ENCODE results near the gene FRY. TPM values are rescaled to one million over a fixed set of nuclear protein-coding genes. Genes with fewer than 3 reads are reported as not detected.

The FRY gene
- total and polyA plus RNA-seq, 2 of the 13 experiments (the other 11 are each of a cell fraction or from before 2014, with no cell fraction given), result 8.2 to 13.1 TPM

DNA sequence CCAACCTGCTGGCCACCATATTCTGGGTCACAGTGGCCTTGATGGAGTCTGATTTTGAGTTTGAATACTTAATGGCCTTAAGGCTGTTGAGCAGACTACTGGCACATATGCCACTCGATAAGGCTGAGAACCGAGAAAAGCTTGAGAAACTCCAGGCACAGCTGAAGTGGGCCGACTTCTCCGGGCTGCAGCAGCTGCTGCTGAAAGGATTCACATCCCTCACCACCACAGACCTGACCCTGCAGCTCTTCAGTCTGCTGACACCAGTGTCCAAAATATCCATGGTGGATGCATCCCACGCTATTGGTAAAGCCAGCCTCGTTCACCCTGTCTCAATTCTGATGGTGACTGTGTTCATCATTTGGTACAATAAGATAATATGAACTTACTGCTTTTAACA is 206.1 kb downstream of the FRY start:
- no peak overlapping the region for H3K27ac ChIP-seq (ENCODE audit: extremely low read length, insufficient read depth, low read length)
- no peak overlapping the region for H3K4me2 ChIP-seq (ENCODE audit: low read depth, low read length)
- CTCF ChIA-PET (ENCODE audit: low intra/inter-chr PET ratio, low total read pairs), result no interaction called here
- H3K79me2 ChIP-seq (ENCODE audit: insufficient read depth, low read length), result no peaks in the 10 kb centered on the region
- H3K9me3 ChIP-seq (ENCODE audit: low read length), result no peaks in the 10 kb centered on the region
- no TSS peak for BruUV-seq (replicated peaks)
- H3K9ac ChIP-seq (ENCODE audit: insufficient read depth, low read depth, low read length), result no peak overlapping the region
- no peak for DNase-seq (ENCODE audit: low spot score)
- POLR2A ChIA-PET, result interaction anchor here (1.0 kb wide), 1 partner anchor 18 kb away, joined by 3 read pairs; no protein-coding TSS in a partner anchor
- WGBS (ENCODE audit: low lambda C conversion rate), result 83% methylated on average over 2 of the region's 6 CpGs
- H2AFZ ChIP-seq (ENCODE audit: low read length), result no peak overlapping the region
- H4K20me1 ChIP-seq (ENCODE audit: insufficient read depth, low read length), result no peaks in the 10 kb centered on the region
- H3K4me1 ChIP-seq (ENCODE audit: insufficient read depth, low read length), result peaks cover 4% of the 10 kb centered on the region
- no peaks in the 10 kb centered on the region for H3K27me3 ChIP-seq (ENCODE audit: control insufficient read depth in 1 of 2, insufficient read depth in 2 of 2, low read length in 2 of 2)
- ATAC-seq, result no peak
- no peak overlapping the region for H3K4me3 ChIP-seq (replicated peaks in 1 of 3; ENCODE audit: insufficient read depth in 1 of 3, low read depth in 2 of 3, low read length in 3 of 3)
- FAIRE-seq, result no peak
- in situ Hi-C loops (cut with HindIII; ENCODE audit: extremely low pct_ligation_motif_present, low pct_unique_long_range_greater_than_20kb) (no loop called here), intact Hi-C loops (cut with micrococcal nuclease; ENCODE audit: unreplicated experiment) (no loop called here)
- H3K36me3 ChIP-seq (replicated peaks in 1 of 2; ENCODE audit: control insufficient read depth in 1 of 2, insufficient read depth in 2 of 2, low read length in 2 of 2), result peaks cover 12 to 38% of the 10 kb centered on the region in 2 experiments
- TF ChIP-seq, protein P1, sequence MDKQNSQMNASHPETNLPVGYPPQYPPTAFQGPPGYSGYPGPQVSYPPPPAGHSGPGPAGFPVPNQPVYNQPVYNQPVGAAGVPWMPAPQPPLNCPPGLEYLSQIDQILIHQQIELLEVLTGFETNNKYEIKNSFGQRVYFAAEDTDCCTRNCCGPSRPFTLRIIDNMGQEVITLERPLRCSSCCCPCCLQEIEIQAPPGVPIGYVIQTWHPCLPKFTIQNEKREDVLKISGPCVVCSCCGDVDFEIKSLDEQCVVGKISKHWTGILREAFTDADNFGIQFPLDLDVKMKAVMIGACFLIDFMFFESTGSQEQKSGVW (CRISPR knock-in tag; IDR thresholded peaks at IDR 0.05; ENCODE audit: borderline replicate concordance), result no peak
- no peak for TF ChIP-seq KMT2A (CRISPR knock-in tag; IDR thresholded peaks at IDR 0.05)
- TF ChIP-seq ZNF775 (CRISPR knock-in tag; IDR thresholded peaks at IDR 0.05; ENCODE audit: borderline replicate concordance), result no peak
- no peak for TF ChIP-seq CBX1 (IDR thresholded peaks at IDR 0.05; ENCODE audit: low read depth)
- TF ChIP-seq, protein P2, sequence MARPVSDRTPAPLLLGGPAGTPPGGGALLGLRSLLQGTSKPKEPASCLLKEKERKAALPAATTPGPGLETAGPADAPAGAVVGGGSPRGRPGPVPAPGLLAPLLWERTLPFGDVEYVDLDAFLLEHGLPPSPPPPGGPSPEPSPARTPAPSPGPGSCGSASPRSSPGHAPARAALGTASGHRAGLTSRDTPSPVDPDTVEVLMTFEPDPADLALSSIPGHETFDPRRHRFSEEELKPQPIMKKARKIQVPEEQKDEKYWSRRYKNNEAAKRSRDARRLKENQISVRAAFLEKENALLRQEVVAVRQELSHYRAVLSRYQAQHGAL (CRISPR knock-in tag; IDR thresholded peaks at IDR 0.05; ENCODE audit: not compliant biosample characterization), result no peak
- no peak for TF ChIP-seq BRF2 (CRISPR knock-in tag; IDR thresholded peaks at IDR 0.05)
- no peak for TF ChIP-seq ZNF646 (CRISPR knock-in tag; IDR thresholded peaks at IDR 0.05)
- TF ChIP-seq HES4 (CRISPR knock-in tag; IDR thresholded peaks at IDR 0.05; ENCODE audit: borderline replicate concordance), result no peak
- no peak for TF ChIP-seq ZNF790 (CRISPR knock-in tag; IDR thresholded peaks at IDR 0.05; ENCODE audit: borderline replicate concordance)
- no peak for TF ChIP-seq ZNF567 (CRISPR knock-in tag; IDR thresholded peaks at IDR 0.05; ENCODE audit: borderline replicate concordance)
- TF ChIP-seq BCL3 (CRISPR knock-in tag; IDR thresholded peaks at IDR 0.05), result no peak
- TF ChIP-seq KAT8 (CRISPR knock-in tag; IDR thresholded peaks at IDR 0.05), result no peak
- no peak for TF ChIP-seq PRMT3 (CRISPR knock-in tag; IDR thresholded peaks at IDR 0.05; ENCODE audit: borderline replicate concordance, low read depth)

Data from HepG2 (cell line).